NCI-H146 treated with DMSO at 0.1 percent for 48 hours (cell line): ENCODE data around the gene PHF21B.
"Not testable (repeated sequence)": the region's sequence is repeated elsewhere in the genome, so short reads cannot be mapped to it uniquely, and the experiment has no call there.

Experiments
- DNase-seq: peaks from one replicate; lab custom pipeline; 2025; ENCODE audit not compliant: unreplicated experiment; lab: John Stamatoyannopoulos, UW

PHF21B gene

DNA sequence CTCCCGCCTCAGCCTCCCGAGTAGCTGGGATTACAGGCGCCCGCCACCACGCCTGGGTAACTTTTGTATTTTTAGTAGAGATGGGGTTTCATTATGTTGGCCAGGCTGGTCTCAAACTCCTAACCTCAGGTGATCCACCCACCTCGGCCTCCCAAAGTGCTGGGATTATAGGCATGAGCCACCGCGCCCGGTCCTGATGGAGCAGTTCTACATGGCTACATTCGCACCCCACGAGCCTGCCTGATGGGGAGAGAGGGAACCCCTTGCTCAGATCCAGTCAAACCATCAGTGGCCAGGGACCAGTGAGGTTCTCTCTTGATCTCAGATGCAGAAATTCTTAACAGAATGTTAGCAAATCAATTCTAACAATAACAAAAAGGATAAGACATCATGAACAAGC, 88.0 kb downstream of the PHF21B start:
- DNase-seq = not testable (repeated sequence)

DNA sequence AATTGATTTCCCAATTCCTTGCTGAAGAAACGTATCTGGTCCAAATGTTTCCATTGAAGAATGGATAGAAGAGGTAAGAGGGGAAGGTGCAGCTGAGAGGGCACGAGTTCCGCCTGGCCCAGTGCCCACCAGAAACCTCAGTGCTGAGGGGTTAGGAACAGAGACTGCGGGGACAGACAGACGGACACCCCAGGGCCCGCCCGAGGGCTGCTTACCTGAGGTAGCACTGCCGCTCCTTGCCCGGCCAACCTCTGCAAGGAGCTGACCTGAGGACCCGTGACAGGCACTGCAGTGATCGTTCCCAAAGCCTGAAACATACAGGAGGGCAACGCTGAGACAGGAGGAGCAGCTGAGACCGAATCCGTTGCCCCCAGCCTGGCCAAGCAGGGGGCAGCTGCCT, 89.6 kb downstream of the PHF21B start:
- no peak for DNase-seq

GRCh38 chr22:44919691-44920090, 90.1 kb downstream of the PHF21B start:
- no peak for DNase-seq

DNA sequence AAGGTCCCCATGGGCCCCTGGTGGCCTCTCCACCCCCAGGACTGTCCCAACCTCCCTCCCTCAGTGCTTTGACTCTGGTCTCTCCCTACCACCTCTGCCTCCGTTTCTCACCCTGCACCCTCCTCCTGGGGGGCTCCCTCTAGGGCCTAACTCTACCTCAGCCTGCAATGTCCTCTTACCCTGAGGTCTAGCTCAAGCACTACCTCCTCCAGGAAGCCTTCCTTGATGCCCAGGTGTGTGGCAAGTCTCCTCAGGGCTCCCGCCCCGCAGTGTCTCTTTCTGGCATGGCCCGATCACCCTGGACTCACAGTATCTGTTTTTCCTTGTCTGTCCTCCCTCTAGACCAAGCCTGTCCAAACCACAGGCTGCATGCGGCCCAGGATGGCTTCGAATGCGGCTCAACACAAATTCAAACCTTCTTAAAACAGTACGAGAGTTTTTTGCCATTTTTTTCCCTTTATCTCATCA, 90.8 kb downstream of the PHF21B start:
- no peak for DNase-seq

- no peak for DNase-seq
Observed at GRCh38 chr22:44918166-44918924, 91.5 kb downstream of the PHF21B start.

DNA sequence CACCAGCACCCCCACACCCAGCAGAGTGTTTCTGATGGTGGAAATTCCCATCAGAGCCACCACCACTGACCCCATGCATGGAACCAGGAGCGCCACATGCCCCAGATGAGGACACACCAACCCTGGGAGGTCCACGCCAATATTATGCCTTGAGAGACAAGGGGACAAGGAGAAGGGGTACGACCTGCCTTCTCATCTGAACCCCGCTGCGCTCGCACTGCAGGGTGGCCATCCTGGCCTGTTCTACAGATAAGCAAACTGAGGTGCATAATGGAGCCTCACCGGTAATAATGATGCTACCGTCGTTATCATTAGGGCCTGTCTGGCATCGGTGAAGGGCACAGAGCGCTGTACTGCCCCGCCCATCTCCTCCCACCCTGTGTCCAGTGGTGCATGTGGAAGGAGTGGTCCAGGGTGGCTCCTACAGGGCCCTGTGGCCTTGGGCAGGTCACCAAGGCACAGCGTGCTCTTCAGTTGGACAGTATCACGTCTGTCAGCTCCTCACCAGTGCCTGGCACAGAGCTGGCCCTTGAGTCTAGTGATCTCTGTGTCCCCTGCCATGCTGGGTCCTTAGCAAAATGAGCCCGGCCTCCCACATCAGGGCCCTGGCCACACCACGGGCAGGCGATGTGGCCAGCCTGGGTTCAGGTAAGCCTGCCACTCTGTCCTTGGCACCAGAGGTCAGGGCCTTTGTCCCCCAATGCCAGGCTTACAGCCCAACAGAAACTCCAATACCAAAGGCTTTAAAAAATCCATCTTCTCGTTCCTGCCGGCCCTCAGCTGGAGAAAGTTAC, 92.2 kb downstream of the PHF21B start:
- DNase-seq = no peak

DNA sequence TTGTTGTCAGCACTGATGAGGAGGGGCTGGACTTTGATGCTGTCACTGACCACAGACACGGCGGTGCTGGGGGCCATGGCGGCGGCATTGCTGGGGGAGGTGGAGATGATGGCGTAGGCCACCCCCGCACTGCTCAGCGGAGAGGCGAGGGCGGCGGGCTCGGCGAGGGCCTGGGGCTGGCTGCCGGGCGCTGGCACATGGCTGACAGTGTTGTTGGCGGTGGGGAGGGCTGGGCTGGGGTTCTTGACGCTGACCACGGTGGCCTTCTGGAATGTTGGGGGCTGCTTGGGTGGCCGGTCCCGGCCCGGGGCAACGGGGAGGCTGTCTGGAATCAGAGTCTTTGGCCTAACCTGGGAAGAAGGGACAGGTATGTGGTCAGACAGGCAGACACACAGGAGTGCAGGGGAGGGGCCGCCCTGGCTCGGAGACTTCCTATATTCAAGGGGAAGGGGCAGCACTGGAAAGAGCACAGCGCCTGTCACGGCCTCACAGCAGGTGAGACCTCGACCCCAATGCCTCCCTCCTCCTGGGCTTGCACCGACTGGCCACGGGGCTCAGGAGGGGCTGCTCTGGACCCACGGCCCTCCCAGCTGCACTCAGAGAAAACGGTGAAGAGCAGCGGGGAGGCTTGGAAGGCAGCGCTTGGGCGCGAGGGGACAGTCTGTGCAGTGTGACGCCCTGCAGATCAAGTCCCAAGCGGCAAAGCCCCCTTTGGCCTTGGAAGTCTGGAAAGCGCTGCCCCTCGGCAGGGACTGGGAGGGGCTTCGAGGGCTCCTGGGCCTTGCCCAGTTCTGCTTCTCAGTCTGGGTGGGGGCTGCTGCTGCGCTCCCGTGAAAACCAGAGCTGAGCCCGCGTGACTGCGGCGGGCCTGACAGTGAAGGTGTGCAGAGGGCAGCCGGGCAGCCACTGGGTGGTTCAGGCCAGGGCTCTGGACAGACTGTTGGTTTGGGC, 93.2 kb downstream of the PHF21B start:
- DNase-seq = no peak

GRCh38 chr22:44915441-44915840, 94.4 kb downstream of the PHF21B start:
- DNase-seq = no peak

DNA sequence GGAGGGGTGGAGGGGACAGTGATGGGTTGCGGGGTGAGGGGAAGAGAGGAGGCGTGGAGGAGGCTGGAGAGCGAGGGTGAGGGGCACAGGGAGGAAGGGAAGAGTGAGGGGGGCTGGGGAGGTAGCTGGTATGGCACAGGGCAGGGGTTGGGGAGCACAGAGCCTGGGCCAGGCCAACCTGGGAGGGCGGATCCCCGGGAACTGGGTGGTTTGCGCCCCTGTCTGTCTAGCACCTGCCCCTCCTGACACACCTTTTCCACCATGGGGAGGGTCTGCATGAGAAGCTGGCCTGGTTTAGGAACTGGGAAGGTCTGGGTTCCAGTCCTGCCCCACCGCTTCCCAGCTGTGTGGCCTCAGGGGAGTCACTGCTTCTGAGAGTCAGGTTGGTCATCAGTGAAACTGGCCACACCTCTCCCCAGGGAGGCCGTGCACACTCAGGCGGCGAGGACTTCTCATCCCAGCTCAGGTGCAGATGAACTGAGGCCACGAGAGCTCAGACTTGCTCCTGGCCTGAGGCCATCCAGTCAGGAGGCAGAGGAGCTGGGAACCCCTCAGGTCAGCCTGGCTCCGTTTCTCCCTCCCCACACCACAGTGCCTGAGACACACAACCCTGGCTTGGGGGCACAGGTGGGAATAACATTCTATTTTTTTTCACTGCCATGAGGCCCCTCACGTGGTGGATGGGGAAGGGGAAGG, 95.6 kb downstream of the PHF21B start:
- DNase-seq = no peak

GRCh38 chr22:44913198-44913983, 96.4 kb downstream of the PHF21B start:
- no peak for DNase-seq

- DNase-seq = no peak
Observed at GRCh38 chr22:44909241-44909640, 100.6 kb downstream of the PHF21B start.

DNA sequence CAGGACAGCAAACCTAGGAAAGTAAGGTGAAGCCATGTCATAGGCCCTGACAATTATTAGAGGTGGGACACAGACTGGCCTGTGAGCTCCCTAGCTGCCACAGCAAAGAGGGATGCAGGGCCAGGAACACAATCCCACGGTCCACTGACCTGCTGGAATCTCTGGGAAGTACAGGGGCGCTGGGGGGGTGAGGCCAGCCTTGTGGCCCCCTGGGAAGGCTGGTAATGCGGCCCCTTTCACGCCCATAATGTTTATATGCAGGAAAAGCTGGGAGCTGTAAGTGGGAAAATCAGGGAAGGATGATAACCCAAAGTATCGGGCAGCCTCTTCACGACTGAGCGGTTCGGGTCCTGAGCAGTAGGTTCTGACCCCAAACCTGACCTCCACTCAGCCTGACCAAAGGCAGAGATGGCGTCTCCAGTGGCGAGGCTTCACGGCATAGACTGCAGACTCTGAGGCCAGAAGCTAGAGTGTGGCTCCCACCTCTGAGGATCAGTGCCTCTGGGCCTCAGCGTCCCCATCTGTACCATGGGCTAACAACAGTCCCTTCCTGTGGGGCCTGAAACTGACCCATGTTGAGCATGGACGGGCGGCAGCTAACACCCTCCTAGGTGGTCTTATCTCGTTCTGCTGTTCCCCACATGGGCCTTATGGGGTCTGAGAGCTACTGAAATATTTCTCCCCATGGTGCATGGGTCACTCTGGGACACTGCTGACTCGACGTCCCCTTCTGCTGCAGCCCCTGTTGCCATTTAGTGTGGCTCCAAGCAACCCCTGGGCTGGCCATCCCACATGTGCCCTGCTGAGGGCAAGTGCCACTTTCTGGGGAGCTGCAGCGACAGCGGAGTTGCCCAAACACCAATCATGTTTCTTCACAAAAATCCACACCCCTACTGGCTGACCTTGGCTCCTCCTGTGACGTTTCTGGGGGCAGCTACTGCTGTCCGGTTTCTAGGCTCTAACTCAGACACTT, 101.8 kb downstream of the PHF21B start:
- DNase-seq = no peak

GRCh38 chr22:44906999-44907644, 102.7 kb downstream of the PHF21B start:
- no peak for DNase-seq

- no peak for DNase-seq
Observed at GRCh38 chr22:44906248-44906936, 103.4 kb downstream of the PHF21B start.

GRCh38 chr22:44904492-44905152, 105.2 kb downstream of the PHF21B start:
- DNase-seq = not testable (repeated sequence)

DNA sequence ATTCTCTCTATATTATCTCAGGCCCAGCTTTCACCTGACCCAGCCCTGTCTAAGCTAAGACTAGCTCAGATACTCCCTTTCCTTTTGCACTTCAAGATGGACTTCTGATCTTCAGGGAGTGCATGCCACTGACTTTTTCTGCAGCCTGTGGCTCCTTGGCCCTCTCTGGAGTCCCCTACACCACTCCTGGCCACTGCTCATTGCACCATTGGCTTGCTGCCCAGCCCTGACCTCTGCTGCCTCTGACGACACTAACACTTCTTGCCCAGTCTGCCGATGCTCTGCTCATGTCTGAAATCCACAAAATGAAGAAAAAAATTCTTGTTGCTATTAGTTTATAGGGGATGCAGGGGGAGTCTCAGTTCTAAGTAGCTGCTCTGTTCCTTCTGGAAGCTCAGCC, 106.6 kb downstream of the PHF21B start:
- DNase-seq = not testable (repeated sequence)

DNA sequence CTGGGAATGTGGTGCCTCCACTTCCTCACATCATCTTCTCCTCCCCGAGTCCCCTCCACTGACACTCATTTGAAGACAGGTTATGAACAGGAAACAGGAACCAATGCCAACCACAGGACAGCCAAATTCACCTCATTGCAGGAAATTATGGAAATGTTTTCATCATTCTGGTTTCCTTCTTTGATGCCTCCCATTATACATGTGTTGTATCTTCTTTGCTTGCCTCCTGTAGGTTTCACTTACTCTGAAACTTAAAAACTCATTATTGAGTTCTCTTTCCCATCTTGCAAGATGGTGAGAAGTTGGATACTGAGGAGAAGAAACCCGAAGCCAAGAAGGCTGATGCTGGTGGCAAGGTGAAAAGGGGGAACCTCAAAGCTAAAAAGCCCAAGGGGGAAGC, 108.5 kb downstream of the PHF21B start:
- no peak for DNase-seq
